Measurements from ENCODE around the gene CCSER1. TPM values are rescaled to one million over a fixed set of nuclear protein-coding genes. Genes with fewer than 3 reads are reported as not detected.

CCSER1 gene
- polyA plus RNA-seq, 1 donor from 2014 or later = 20.8 TPM

GRCh38 chr4:91099666-91100065 is 972.5 kb downstream of the CCSER1 start:
- TF ChIP-seq POLR2AphosphoS5 (IDR thresholded peaks at IDR 0.05) = no peak
- no peak for TF ChIP-seq EZH2 (IDR thresholded peaks at IDR 0.05; ENCODE audit: borderline replicate concordance, insufficient read depth, low read length, poor library complexity, severe bottlenecking)
- TF ChIP-seq CTCF (IDR thresholded peaks at IDR 0.05; ENCODE audit: poor library complexity, severe bottlenecking) = no peak
- no peak for TF ChIP-seq MXI1 (conservative IDR thresholded peaks at IDR 0.05; ENCODE audit: poor library complexity, severe bottlenecking)
- TF ChIP-seq RAD21 (conservative IDR thresholded peaks at IDR 0.05) = no peak
- TF ChIP-seq TAF1 (IDR thresholded peaks at IDR 0.05; ENCODE audit: low read depth) = no peak
- no peak for TF ChIP-seq REST (IDR thresholded peaks at IDR 0.05; ENCODE audit: borderline replicate concordance)
- TF ChIP-seq EP300 (conservative IDR thresholded peaks at IDR 0.05; ENCODE audit: poor library complexity, severe bottlenecking) = no peak
- no peak for TF ChIP-seq SMC3 (conservative IDR thresholded peaks at IDR 0.05; ENCODE audit: poor library complexity)
- H3K9me2 ChIP-seq (ENCODE audit: insufficient read depth, low read length) = no peaks in the 10 kb centered on the region
- H3K9me3 ChIP-seq (ENCODE audit: low read length) = no peaks in the 10 kb centered on the region
- no peaks in the 10 kb centered on the region for H3F3A ChIP-seq (ENCODE audit: insufficient read depth, low read length, poor library complexity, severe bottlenecking)
- no peaks in the 10 kb centered on the region for H3K36me3 ChIP-seq (ENCODE audit: insufficient read depth, low read length)
- H3K79me2 ChIP-seq (replicated peaks; ENCODE audit: insufficient read depth, low read length) = no peaks in the 10 kb centered on the region
- no peak overlapping the region for H2AFZ ChIP-seq (ENCODE audit: low read depth, low read length)
- H4K20me1 ChIP-seq (ENCODE audit: insufficient read depth) = no peaks in the 10 kb centered on the region
- H3K27me3 ChIP-seq (ENCODE audit: insufficient read depth, low read depth, low read length) = no peaks in the 10 kb centered on the region
- H3K9ac ChIP-seq (ENCODE audit: low read length) = no peak overlapping the region
- H3K4me3 ChIP-seq (ENCODE audit: low read length) = no peak overlapping the region
- H3K27ac ChIP-seq (ENCODE audit: low read length) = no peak overlapping the region
- H3K4me2 ChIP-seq (ENCODE audit: low read length) = no peak overlapping the region

GRCh38 chr4:91108751-91109150 is 981.6 kb downstream of the CCSER1 start:
- Histone ChIP-seq H3K9ac (ENCODE audit: low read length) (no peak overlapping the region), H3K27me3 (ENCODE audit: insufficient read depth, low read depth, low read length) (no peaks in the 10 kb centered on the region), H3K79me2 (replicated peaks; ENCODE audit: insufficient read depth, low read length) (no peaks in the 10 kb centered on the region), H2AFZ (ENCODE audit: low read depth, low read length) (no peak overlapping the region), H3K4me2 (ENCODE audit: low read length) (no peak overlapping the region), H3K9me3 (ENCODE audit: low read length) (no peaks in the 10 kb centered on the region), H3K27ac (ENCODE audit: low read length) (no peak overlapping the region), H4K20me1 (ENCODE audit: insufficient read depth) (no peaks in the 10 kb centered on the region), H3F3A (ENCODE audit: insufficient read depth, low read length, poor library complexity, severe bottlenecking) (no peaks in the 10 kb centered on the region), H3K4me3 (ENCODE audit: low read length) (no peak overlapping the region), H3K36me3 (ENCODE audit: insufficient read depth, low read length) (no peaks in the 10 kb centered on the region), H3K9me2 (ENCODE audit: insufficient read depth, low read length) (no peaks in the 10 kb centered on the region)
- TF ChIP-seq POLR2AphosphoS5 (IDR thresholded peaks at IDR 0.05) (no peak), RAD21 (conservative IDR thresholded peaks at IDR 0.05) (no peak), EP300 (conservative IDR thresholded peaks at IDR 0.05; ENCODE audit: poor library complexity, severe bottlenecking) (no peak), EZH2 (IDR thresholded peaks at IDR 0.05; ENCODE audit: borderline replicate concordance, insufficient read depth, low read length, poor library complexity, severe bottlenecking) (no peak)

Measured in neural cell (in vitro differentiated cells).